OCI-LY7 (cell line): ENCODE results near the gene ADAMTS13. TPM values are rescaled to one million over a fixed set of nuclear protein-coding genes. Genes with fewer than 3 reads are reported as not detected.
A peak's percentile ranks its signal among the peaks of the same experiment; 100 is the strongest.

Experiments
- BruUV-seq: library from RNA; stranded (reverse); fragments of 400-500 nt; replicated peaks from 2 replicates; lab custom pipeline; 2021; lab: Mats Ljungman, UMichigan
- CTCF ChIA-PET: fragments of 300-600 bp; sonication (Branson Sonifier 250); formaldehyde crosslinking; loops from one replicate; lab custom pipeline; 2022; ENCODE audit warnings: antibody characterized with exemption; ENCODE audit not compliant: unreplicated experiment; lab: Charles Lee
- POLR2A ChIA-PET: fragments of 300-600 bp; sonication (Branson Sonifier 250); formaldehyde crosslinking; loops from one replicate; lab custom pipeline; 2022; ENCODE audit warnings: antibody characterized with exemption; lab: Charles Lee
- DNase-seq: peaks from one replicate; pipeline ENCODE4 v3.0.0-alpha.2; 2015; ENCODE audit warnings: low spot score
- H2AFZ ChIP-seq: fragments of 200-600 bp; sonication (generic), shearing (Covaris generic); 2 replicates; pipeline ENCODE4 v1.6.1; 2014; ENCODE audit warnings: mild to moderate bottlenecking, antibody characterized with exemption, low read length, moderate library complexity
- H3K27ac ChIP-seq: fragments of 200-600 bp; sonication (generic); 2 replicates; pipeline ENCODE4 v1.5.1; 2014; ENCODE audit warnings: mixed run types, low read depth, mild to moderate bottlenecking, moderate library complexity, low read length, inconsistent platforms; ENCODE audit not compliant: poor library complexity, severe bottlenecking
- H3K36me3 ChIP-seq: fragments of 200-600 bp; sonication (generic); 2 replicates; pipeline ENCODE4 v1.6.1; 2014; ENCODE audit warnings: mild to moderate bottlenecking, antibody characterized with exemption, low read length, moderate library complexity, mixed read lengths; ENCODE audit not compliant: insufficient read depth
- H3K4me1 ChIP-seq: fragments of 200-600 bp; sonication (generic); 2 replicates; pipeline ENCODE4 v1.5.1; 2014; ENCODE audit warnings: mild to moderate bottlenecking, low read length; ENCODE audit not compliant: insufficient read depth, poor library complexity, severe bottlenecking
- H3K4me2 ChIP-seq: fragments of 200-600 bp; sonication (generic); 2 replicates; pipeline ENCODE4 v1.6.1; 2014; ENCODE audit warnings: mild to moderate bottlenecking, low read length
- H3K4me3 ChIP-seq: fragments of 200-600 bp; sonication (generic); 2 replicates; pipeline ENCODE4 v1.5.1; 2014; ENCODE audit warnings: mild to moderate bottlenecking, low read depth, low read length; ENCODE audit not compliant: poor library complexity, severe bottlenecking
- H3K79me2 ChIP-seq: fragments of 200-600 bp; sonication (generic); 2 replicates; pipeline ENCODE4 v1.6.1; 2016; ENCODE audit warnings: low read depth, mild to moderate bottlenecking, low read length, moderate library complexity, mixed read lengths; ENCODE audit not compliant: insufficient read depth
- H3K9me2 ChIP-seq: fragments of 200-600 bp; sonication (generic); 2 replicates; pipeline ENCODE4 v1.6.1; 2016; ENCODE audit warnings: mild to moderate bottlenecking, low read length, mixed read lengths; ENCODE audit not compliant: insufficient read depth
- H3K9me3 ChIP-seq: fragments of 200-600 bp; sonication (generic); 2 replicates; pipeline ENCODE4 v1.6.1; 2014; ENCODE audit warnings: mild to moderate bottlenecking, mixed run types, low read length, mixed read lengths
- H4K20me1 ChIP-seq: fragments of 200-600 bp; sonication (generic); 2 replicates; pipeline ENCODE4 v1.6.1; 2014; ENCODE audit warnings: mild to moderate bottlenecking, antibody characterized with exemption, low read length, moderate library complexity, mixed read lengths; ENCODE audit not compliant: insufficient read depth
- EZH2phosphoT487 ChIP-seq: fragments of 200-600 bp; sonication (generic); IDR thresholded peaks from 2 replicates; pipeline ENCODE4 v1.6.1; 2018; ENCODE audit warnings: low read depth, borderline replicate concordance, mild to moderate bottlenecking, mixed run types, antibody characterized with exemption, low read length, moderate library complexity, mixed read lengths
- intact Hi-C: fragments of 100-400 bp; cut with micrococcal nuclease; formaldehyde crosslinking; loops from one replicate; pipeline ENCODE4 v1.10.0; 2022; ENCODE audit not compliant: unreplicated experiment
- total RNA-seq, 2 experiments: library from RNA; depleted of rRNA in 1 of 2; stranded (reverse); fragments of >200 nt in 1 of 2; shearing (Covaris generic) in 1 of 2; gene quantifications; 2 replicates each; pipeline ENCODE4 v1.2.3, GENCODE V29; 2014 to 2022
- TF ChIP-seq, protein P1 (sequence below): fragments of 200-600 bp; sonication (generic); conservative IDR thresholded peaks from 2 replicates; pipeline ENCODE4 v1.5.1; 2014; ENCODE audit warnings: mild to moderate bottlenecking, antibody characterized with exemption, low read length, moderate library complexity, mixed read lengths

ADAMTS13 gene
- total RNA-seq, 2 experiments from 2014 or later: 6.2 to 18.1 TPM

DNA sequence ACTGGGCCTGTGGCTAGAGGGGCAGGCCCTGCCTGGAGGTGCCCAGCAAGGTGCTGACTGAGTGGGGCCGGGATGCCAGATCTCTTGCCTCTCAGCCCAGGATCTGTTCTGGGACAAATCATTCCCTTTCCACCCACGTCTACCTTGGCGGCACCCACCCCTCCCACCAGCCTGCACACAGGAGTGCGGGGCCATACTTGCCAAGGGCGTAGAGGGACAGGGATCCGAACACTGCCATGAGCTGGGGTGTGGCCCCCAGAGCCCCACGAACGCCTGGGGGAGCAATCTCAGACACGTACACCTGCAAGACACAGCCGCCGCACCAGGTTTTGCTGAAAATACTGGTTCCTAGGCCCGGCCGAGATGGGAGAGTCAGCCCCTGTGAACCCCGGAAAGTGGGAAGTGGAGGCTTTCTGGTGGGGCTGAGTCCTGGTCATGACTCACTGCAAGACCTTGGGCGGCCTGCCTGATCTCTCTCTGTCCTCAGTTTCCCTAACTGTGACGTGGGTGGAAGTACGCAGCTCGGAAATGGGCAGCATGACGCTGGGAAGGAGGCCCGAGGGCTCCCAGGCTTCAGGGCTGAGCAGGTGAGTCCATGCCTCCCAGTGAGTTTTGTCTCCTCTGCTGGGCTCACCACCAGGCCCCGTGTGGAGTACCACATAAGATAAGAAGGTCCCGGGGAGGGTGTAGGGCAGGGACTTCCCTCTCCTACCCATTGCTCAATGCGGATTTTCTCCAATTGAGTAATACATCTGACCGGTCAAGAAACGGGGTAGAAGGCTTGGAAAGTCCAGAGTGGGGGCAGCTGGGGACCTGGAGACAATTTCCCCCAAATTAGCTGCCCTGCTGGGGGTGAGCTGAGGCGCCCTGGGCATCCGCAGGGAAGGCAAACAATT, 54.1 kb downstream of the ADAMTS13 start:
- ChIA-PET CTCF (no interaction called here), POLR2A (no interaction called here)
- H3K9me3 ChIP-seq: no peaks in the 10 kb centered on the region
- no peak for DNase-seq
- peaks cover 28% of the 10 kb centered on the region for H3K4me1 ChIP-seq
- TF ChIP-seq, protein P1, sequence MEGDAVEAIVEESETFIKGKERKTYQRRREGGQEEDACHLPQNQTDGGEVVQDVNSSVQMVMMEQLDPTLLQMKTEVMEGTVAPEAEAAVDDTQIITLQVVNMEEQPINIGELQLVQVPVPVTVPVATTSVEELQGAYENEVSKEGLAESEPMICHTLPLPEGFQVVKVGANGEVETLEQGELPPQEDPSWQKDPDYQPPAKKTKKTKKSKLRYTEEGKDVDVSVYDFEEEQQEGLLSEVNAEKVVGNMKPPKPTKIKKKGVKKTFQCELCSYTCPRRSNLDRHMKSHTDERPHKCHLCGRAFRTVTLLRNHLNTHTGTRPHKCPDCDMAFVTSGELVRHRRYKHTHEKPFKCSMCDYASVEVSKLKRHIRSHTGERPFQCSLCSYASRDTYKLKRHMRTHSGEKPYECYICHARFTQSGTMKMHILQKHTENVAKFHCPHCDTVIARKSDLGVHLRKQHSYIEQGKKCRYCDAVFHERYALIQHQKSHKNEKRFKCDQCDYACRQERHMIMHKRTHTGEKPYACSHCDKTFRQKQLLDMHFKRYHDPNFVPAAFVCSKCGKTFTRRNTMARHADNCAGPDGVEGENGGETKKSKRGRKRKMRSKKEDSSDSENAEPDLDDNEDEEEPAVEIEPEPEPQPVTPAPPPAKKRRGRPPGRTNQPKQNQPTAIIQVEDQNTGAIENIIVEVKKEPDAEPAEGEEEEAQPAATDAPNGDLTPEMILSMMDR: no peak
- TF ChIP-seq EZH2phosphoT487: no peak
- BruUV-seq: no TSS peak
- no peaks in the 10 kb centered on the region; the same call in 1 of the 2 replicates for H4K20me1 ChIP-seq
- H3K27ac ChIP-seq: no peak overlapping the region
- H3K4me2 ChIP-seq: peak overlapping the region; percentile 15; the same call in 1 of the 2 replicates
- H3K9me2 ChIP-seq: no peaks in the 10 kb centered on the region
- no peak overlapping the region for H2AFZ ChIP-seq
- intact Hi-C loops: loop anchor here (5.0 kb wide), 2 partner anchors 124 to 226 kb away; no protein-coding TSS in a partner anchor
- no peak overlapping the region for H3K4me3 ChIP-seq
- H3K36me3 ChIP-seq: peaks cover 64% of the 10 kb centered on the region
- H3K79me2 ChIP-seq: peaks cover 28% of the 10 kb centered on the region; the same call in 1 of the 2 replicates

DNA sequence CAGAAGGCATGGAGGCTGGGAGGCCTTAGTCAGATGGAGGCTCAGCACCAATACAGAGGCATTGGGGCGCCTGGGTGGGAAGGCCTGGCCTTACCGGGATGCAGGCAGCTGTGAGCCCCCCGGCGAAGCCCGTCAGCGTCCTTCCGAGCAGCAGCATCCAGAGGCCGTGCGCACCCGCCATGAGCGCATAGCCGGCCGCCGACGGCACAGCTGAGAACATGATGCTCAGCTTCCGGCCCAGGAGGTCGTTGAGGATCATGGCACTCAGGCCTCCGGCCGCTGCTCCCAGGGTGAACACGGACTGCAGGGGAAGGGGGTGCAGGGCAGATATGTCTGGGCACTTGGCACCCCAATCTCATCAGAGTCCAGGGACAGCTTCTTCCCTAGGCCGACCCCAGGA, 54.8 kb downstream of the ADAMTS13 start:
- Histone ChIP-seq H2AFZ (no peak overlapping the region), H3K9me3 (no peaks in the 10 kb centered on the region), H4K20me1 (no peaks in the 10 kb centered on the region; the same call in 1 of the 2 replicates), H3K4me2 (peak overlapping the region; percentile 81), H3K9me2 (no peaks in the 10 kb centered on the region), H3K27ac (no peak overlapping the region), H3K36me3 (peaks cover 58% of the 10 kb centered on the region), H3K4me3 (peak overlapping the region; percentile 78), H3K79me2 (peaks cover 28% of the 10 kb centered on the region; the same call in 1 of the 2 replicates), H3K4me1 (peaks cover 28% of the 10 kb centered on the region)
- DNase-seq: no peak
- TF ChIP-seq, protein P1: no peak
- no peak for TF ChIP-seq EZH2phosphoT487
- ChIA-PET POLR2A (interaction anchor here (0.6 kb wide), 1 partner anchor 369 kb away, joined by 3 read pairs; no protein-coding TSS in a partner anchor), CTCF (no interaction called here)
- intact Hi-C loops: loop anchor here (5.0 kb wide), 2 partner anchors 125 to 225 kb away; no protein-coding TSS in a partner anchor
- no TSS peak for BruUV-seq
